Lower leg skin (tissue), 3 donors: ENCODE data around the gene IL15.

Source experiments
- POLR2A ChIP-seq, 2 donors: fragments of 450-650 bp; IDR thresholded peaks; one replicate each; pipeline ENCODE4 v1.6.1; 2016 to 2017; ENCODE audit warnings: antibody characterized with exemption in 2 of 2, mild to moderate bottlenecking in 1 of 2, moderate library complexity in 1 of 2
- TF ChIP-seq, protein P1 (sequence below), 3 donors: fragments of 450-650 bp; IDR thresholded peaks; one replicate each; pipeline ENCODE4 v1.5.1; 2016; ENCODE audit warnings: antibody characterized with exemption in 3 of 3, mild to moderate bottlenecking in 3 of 3, moderate library complexity in 2 of 3

DNA sequence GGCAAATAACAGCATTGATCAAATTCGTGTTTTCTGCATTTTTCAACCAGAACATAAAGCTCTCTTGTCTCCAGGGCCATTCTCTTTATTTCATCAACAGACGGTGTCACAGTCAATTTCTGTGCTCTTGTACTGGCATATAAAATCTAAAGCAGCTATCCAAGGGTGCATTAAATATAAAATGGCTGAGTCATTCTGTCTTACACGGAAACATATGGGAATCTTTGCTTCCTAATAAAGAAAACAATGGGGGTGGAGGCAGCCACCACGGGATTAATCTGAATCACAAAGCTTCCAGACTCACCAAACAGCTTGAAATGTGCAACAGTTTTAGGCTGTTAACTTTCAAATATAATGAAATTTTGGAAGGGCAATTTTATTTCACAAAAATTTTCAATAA, 132.6 kb downstream of the IL15 start:
- TF ChIP-seq, protein P1, sequence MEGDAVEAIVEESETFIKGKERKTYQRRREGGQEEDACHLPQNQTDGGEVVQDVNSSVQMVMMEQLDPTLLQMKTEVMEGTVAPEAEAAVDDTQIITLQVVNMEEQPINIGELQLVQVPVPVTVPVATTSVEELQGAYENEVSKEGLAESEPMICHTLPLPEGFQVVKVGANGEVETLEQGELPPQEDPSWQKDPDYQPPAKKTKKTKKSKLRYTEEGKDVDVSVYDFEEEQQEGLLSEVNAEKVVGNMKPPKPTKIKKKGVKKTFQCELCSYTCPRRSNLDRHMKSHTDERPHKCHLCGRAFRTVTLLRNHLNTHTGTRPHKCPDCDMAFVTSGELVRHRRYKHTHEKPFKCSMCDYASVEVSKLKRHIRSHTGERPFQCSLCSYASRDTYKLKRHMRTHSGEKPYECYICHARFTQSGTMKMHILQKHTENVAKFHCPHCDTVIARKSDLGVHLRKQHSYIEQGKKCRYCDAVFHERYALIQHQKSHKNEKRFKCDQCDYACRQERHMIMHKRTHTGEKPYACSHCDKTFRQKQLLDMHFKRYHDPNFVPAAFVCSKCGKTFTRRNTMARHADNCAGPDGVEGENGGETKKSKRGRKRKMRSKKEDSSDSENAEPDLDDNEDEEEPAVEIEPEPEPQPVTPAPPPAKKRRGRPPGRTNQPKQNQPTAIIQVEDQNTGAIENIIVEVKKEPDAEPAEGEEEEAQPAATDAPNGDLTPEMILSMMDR (IDR thresholded peaks at IDR 0.05) = no peak
- no peak for TF ChIP-seq POLR2A (IDR thresholded peaks at IDR 0.05)
